Subcutaneous adipose tissue (tissue), 4 donors: ENCODE data around the gene ARHGAP6. TPM values are rescaled to one million over a fixed set of nuclear protein-coding genes. Genes with fewer than 3 reads are reported as not detected.

ENCODE experiments used
- CTCF ChIP-seq: fragments of 450-650 bp; IDR thresholded peaks from one replicate; pipeline ENCODE4 v1.5.1; 2016; ENCODE audit warnings: low read depth, mild to moderate bottlenecking, control low read depth, antibody characterized with exemption, moderate library complexity
- total RNA-seq, 4 donors: library from RNA; depleted of rRNA; stranded (reverse); fragments of >200 nt; gene quantifications; one replicate each; pipeline ENCODE4 v1.1.0, GENCODE V29; 2016

Gene ARHGAP6
- total RNA-seq, 4 donors from 2014 or later: 20.7 to 40.3 (median 30.7) TPM

GRCh38 chrX:11465648-11466411, 199.9 kb downstream of the ARHGAP6 start:
- TF ChIP-seq CTCF: no peak

GRCh38 chrX:11464836-11465463, 200.8 kb downstream of the ARHGAP6 start:
- TF ChIP-seq CTCF: no peak

- TF ChIP-seq CTCF: no peak
These were observed 201.3 kb downstream of the ARHGAP6 start for GRCh38 chrX:11464380-11464779.

GRCh38 chrX:11462648-11463047, 203.1 kb downstream of the ARHGAP6 start:
- no peak for TF ChIP-seq CTCF

GRCh38 chrX:11462136-11462535, 203.6 kb downstream of the ARHGAP6 start:
- no peak for TF ChIP-seq CTCF

GRCh38 chrX:11461201-11462001, 204.3 kb downstream of the ARHGAP6 start:
- TF ChIP-seq CTCF: no peak

GRCh38 chrX:11460347-11460746, 205.4 kb downstream of the ARHGAP6 start:
- no peak for TF ChIP-seq CTCF
